Esophagus squamous epithelium (tissue), 5 donors: ENCODE results near the gene SCO1. TPM values are rescaled to one million over a fixed set of nuclear protein-coding genes. Genes with fewer than 3 reads are reported as not detected.
A peak's percentile ranks its signal among the peaks of the same experiment; 100 is the strongest.

Experiments
- DNase-seq: peaks from one replicate; lab custom pipeline; 2025; lab: John Stamatoyannopoulos, UW
- H3K27ac ChIP-seq, 4 donors: fragments of 200-600 bp; sonication (generic); one replicate each; pipeline ENCODE4 v1.5.1; 2016 to 2019; ENCODE audit warnings: mild to moderate bottlenecking in 1 of 4
- H3K27me3 ChIP-seq, 4 donors: fragments of 200-600 bp; sonication (generic); 1 replicate in 3 of 4; 2 replicates in 1 of 4; pipeline versions ENCODE4 v1.5.1 to v1.6.0; 2017 to 2021; ENCODE audit warnings: antibody characterized with exemption in 1 of 4
- H3K36me3 ChIP-seq, 3 donors: fragments of 200-600 bp; sonication (generic); one replicate each; pipeline ENCODE4 v1.5.1; 2016 to 2019
- H3K4me1 ChIP-seq, 3 donors: fragments of 200-600 bp; sonication (generic); one replicate each; pipeline ENCODE4 v1.5.1; 2017 to 2019
- H3K4me3 ChIP-seq, 4 donors: fragments of 200-600 bp; sonication (generic); 1 replicate in 3 of 4; 2 replicates in 1 of 4; pipeline ENCODE4 v1.5.1; 2016 to 2019; ENCODE audit warnings: mild to moderate bottlenecking in 2 of 4, moderate library complexity in 1 of 4
- H3K9me3 ChIP-seq, 3 donors: fragments of 200-600 bp; sonication (generic); one replicate each; pipeline ENCODE4 v1.5.1; 2016 to 2019
- POLR2A ChIP-seq, 4 donors: fragments of 450-650 bp; IDR thresholded peaks; one replicate each; pipeline ENCODE4 v1.6.1; 2017; ENCODE audit warnings: antibody characterized with exemption in 4 of 4, mild to moderate bottlenecking in 4 of 4, moderate library complexity in 3 of 4
- WGBS, 2 donors: methylation state at CpG; one replicate each; pipeline ENCODE4 v1.1.5; 2018; 5-methylcytosine and 5-hydroxymethylcytosine counted together
- intact Hi-C: fragments of 100-400 bp; cut with DNase I; formaldehyde crosslinking; loops from one replicate; pipeline ENCODE4 v1.15.0; 2022
- total RNA-seq, 4 donors: library from RNA; depleted of rRNA; stranded (reverse); fragments of >200 nt; gene quantifications; one replicate each; pipeline ENCODE4 v1.1.0, GENCODE V29; 2016
- TF ChIP-seq, protein P1 (sequence below), 6 experiments: fragments of 450-650 bp in 4 of 6; fragments of 200-600 bp in 2 of 6; sonication (generic) in 2 of 6; IDR thresholded peaks; one replicate each; pipeline ENCODE4 v1.5.1; 2016 to 2019; ENCODE audit warnings: antibody characterized with exemption in 6 of 6, mild to moderate bottlenecking in 4 of 6, moderate library complexity in 4 of 6
- donor health status: DM: yes; HTN: yes; CAD: no.

The SCO1 gene
- total RNA-seq, 4 donors from 2014 or later, result 15.4 to 25.6 (median 20.3) TPM

GRCh38 chr17:10687499-10687898, 9.8 kb downstream of the SCO1 start:
- no peak for TF ChIP-seq POLR2A (IDR thresholded peaks at IDR 0.05)
- TF ChIP-seq, protein P1, sequence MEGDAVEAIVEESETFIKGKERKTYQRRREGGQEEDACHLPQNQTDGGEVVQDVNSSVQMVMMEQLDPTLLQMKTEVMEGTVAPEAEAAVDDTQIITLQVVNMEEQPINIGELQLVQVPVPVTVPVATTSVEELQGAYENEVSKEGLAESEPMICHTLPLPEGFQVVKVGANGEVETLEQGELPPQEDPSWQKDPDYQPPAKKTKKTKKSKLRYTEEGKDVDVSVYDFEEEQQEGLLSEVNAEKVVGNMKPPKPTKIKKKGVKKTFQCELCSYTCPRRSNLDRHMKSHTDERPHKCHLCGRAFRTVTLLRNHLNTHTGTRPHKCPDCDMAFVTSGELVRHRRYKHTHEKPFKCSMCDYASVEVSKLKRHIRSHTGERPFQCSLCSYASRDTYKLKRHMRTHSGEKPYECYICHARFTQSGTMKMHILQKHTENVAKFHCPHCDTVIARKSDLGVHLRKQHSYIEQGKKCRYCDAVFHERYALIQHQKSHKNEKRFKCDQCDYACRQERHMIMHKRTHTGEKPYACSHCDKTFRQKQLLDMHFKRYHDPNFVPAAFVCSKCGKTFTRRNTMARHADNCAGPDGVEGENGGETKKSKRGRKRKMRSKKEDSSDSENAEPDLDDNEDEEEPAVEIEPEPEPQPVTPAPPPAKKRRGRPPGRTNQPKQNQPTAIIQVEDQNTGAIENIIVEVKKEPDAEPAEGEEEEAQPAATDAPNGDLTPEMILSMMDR (IDR thresholded peaks at IDR 0.05), result no peak
- H3K9me3 ChIP-seq, result no peaks in the 10 kb centered on the region
- DNase-seq, result no peak
- no peak overlapping the region for H3K27ac ChIP-seq
- no peak overlapping the region for H3K4me3 ChIP-seq
- no peaks in the 10 kb centered on the region for H3K4me1 ChIP-seq
- H3K36me3 ChIP-seq, result peaks cover 13 to 97% (median 21%) of the 10 kb centered on the region in 3 donors
- WGBS, 2 donors, result 78 to 80% methylated on average over 2 of the region's 2 CpGs
- no peaks in the 10 kb centered on the region for H3K27me3 ChIP-seq
- intact Hi-C loops, result no loop called here

DNA sequence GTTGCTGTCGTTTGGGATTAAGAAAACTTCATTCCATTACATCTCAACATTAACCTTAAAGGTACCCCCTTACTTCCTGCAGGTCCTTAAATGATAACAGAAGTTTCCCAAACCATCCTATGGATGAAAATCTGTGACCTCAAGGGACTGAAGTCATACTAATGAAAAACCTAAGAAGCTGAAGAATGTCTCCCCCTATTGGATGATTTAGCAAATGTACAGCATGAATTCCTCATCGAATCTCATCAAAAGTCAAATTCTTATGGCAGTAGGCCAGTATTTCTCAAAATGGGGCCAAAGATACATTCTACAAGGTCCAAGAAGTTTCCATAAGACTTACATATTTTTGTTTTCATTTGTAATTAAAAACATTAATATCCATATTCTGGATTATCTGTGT, 13.5 kb downstream of the SCO1 start:
- Histone ChIP-seq H3K36me3 (peaks cover 0 to 97% (median 23%) of the 10 kb centered on the region in 3 donors), H3K4me3 (no peak overlapping the region), H3K4me1 (no peaks in the 10 kb centered on the region), H3K27me3 (no peaks in the 10 kb centered on the region), H3K27ac (no peak overlapping the region), H3K9me3 (no peaks in the 10 kb centered on the region)
- intact Hi-C loops, result no loop called here
- 55 to 84% methylated on average over 2 of the region's 2 CpGs for WGBS, 2 donors
- DNase-seq, result no peak
- no peak for TF ChIP-seq POLR2A (IDR thresholded peaks at IDR 0.05)
- TF ChIP-seq, protein P1 (IDR thresholded peaks at IDR 0.05), result peak in 3 of 6 experiments; percentile 25 to 51 (median 27)

GRCh38 chr17:10681866-10682446, 15.4 kb downstream of the SCO1 start:
- 77 to 81% methylated on average over 7 of the region's 7 CpGs for WGBS, 2 donors
- no peak for DNase-seq
- Histone ChIP-seq H3K4me3 (no peak overlapping the region), H3K36me3 (peaks cover 0 to 99% (median 29%) of the 10 kb centered on the region in 3 donors), H3K27ac (no peak overlapping the region), H3K27me3 (no peaks in the 10 kb centered on the region), H3K9me3 (no peaks in the 10 kb centered on the region), H3K4me1 (no peaks in the 10 kb centered on the region)
- intact Hi-C loops, result no loop called here
- TF ChIP-seq, protein P1 (IDR thresholded peaks at IDR 0.05), result no peak
- no peak for TF ChIP-seq POLR2A (IDR thresholded peaks at IDR 0.05)

DNA sequence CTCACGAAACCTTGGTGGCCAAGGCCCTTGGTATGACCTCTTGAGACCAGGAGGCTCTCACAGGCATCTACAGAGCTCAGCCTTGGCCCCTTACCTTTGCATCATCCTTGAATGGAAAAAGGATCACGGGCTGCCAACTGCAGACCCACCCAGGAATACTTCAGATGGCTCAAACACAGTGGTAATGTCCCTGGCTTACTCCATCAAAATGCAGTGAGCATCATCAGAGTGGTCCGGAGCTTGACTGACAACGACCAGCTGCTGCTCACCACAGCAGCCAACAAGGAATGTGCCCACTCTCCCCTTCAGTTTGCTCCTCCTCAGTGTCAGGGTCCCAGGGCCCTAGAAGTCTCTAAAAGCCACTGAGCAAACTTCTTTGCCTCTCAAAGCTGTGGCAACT, 22.6 kb downstream of the SCO1 start:
- Histone ChIP-seq H3K27me3 (no peaks in the 10 kb centered on the region), H3K27ac (no peak overlapping the region), H3K9me3 (no peaks in the 10 kb centered on the region), H3K36me3 (peaks cover 0 to 60% (median 12%) of the 10 kb centered on the region in 3 donors), H3K4me3 (no peak overlapping the region), H3K4me1 (no peaks in the 10 kb centered on the region)
- TF ChIP-seq POLR2A (IDR thresholded peaks at IDR 0.05), result no peak
- TF ChIP-seq, protein P1 (IDR thresholded peaks at IDR 0.05), result no peak
- intact Hi-C loops, result no loop called here
- no peak for DNase-seq
- WGBS, 2 donors, result 94% methylated on average over 2 of the region's 4 CpGs; no CpG with 5 or more reads in 1 of the 2 donors

GRCh38 chr17:10673312-10673711, 24.0 kb downstream of the SCO1 start:
- intact Hi-C loops, result no loop called here
- no peak for TF ChIP-seq POLR2A (IDR thresholded peaks at IDR 0.05)
- TF ChIP-seq, protein P1 (IDR thresholded peaks at IDR 0.05), result no peak
- Histone ChIP-seq H3K27ac (no peak overlapping the region), H3K36me3 (peaks cover 0 to 47% (median 6%) of the 10 kb centered on the region in 3 donors), H3K4me1 (no peaks in the 10 kb centered on the region), H3K4me3 (no peak overlapping the region), H3K27me3 (no peaks in the 10 kb centered on the region), H3K9me3 (no peaks in the 10 kb centered on the region)
- 88 to 92% methylated on average over 11 to 12 of the region's 12 CpGs for WGBS, 2 donors
- no peak for DNase-seq
